ENCODE data around the gene GRID2IP. TPM values are rescaled to one million over a fixed set of nuclear protein-coding genes. Genes with fewer than 3 reads are reported as not detected.

GRID2IP gene
- total RNA-seq, 1 donor from 2014 or later: 1.5 TPM

- Mint-ChIP-seq H3K27ac (no peak overlapping the region), H3K4me3 (peak overlapping the region; percentile 59), H3K9me3 (no peaks in the 10 kb centered on the region), H3K36me3 (no peaks in the 10 kb centered on the region), H3K27me3 (ENCODE audit: low read depth) (peaks cover 92% of the 10 kb centered on the region), H3K4me1 (peaks cover 8% of the 10 kb centered on the region)
- no peak for DNase-seq (ENCODE audit: low spot score in 2 of 2, unreplicated experiment in 2 of 2)
- no peak for TF ChIP-seq CTCF (IDR thresholded peaks at IDR 0.05; ENCODE audit: unreplicated experiment)
Observed at GRCh38 chr7:6530626-6531491, 20.4 kb downstream of the GRID2IP start.

GRCh38 chr7:6529643-6530042, 21.6 kb downstream of the GRID2IP start:
- no peak for TF ChIP-seq CTCF (IDR thresholded peaks at IDR 0.05; ENCODE audit: unreplicated experiment)
- H3K27me3 Mint-ChIP-seq (ENCODE audit: low read depth): peaks cover 86% of the 10 kb centered on the region
- no peak overlapping the region for H3K4me3 Mint-ChIP-seq
- no peaks in the 10 kb centered on the region for H3K36me3 Mint-ChIP-seq
- no peak overlapping the region for H3K27ac Mint-ChIP-seq
- H3K9me3 Mint-ChIP-seq: no peaks in the 10 kb centered on the region
- peaks cover 8% of the 10 kb centered on the region for H3K4me1 Mint-ChIP-seq
- no peak for DNase-seq (ENCODE audit: low spot score in 2 of 2, unreplicated experiment in 2 of 2)

GRCh38 chr7:6528401-6529130, 22.7 kb downstream of the GRID2IP start:
- Mint-ChIP-seq H3K36me3 (no peaks in the 10 kb centered on the region), H3K27me3 (ENCODE audit: low read depth) (peaks cover 86% of the 10 kb centered on the region), H3K9me3 (no peaks in the 10 kb centered on the region), H3K4me3 (no peak overlapping the region), H3K4me1 (peaks cover 8% of the 10 kb centered on the region), H3K27ac (no peak overlapping the region)
- DNase-seq (ENCODE audit: low spot score in 2 of 2, unreplicated experiment in 2 of 2): no peak
- no peak for TF ChIP-seq CTCF (IDR thresholded peaks at IDR 0.05; ENCODE audit: unreplicated experiment)

GRCh38 chr7:6526997-6527378, 24.3 kb downstream of the GRID2IP start:
- no peak overlapping the region for H3K27ac Mint-ChIP-seq
- DNase-seq (ENCODE audit: low spot score in 2 of 2, unreplicated experiment in 2 of 2): no peak
- no peak for TF ChIP-seq CTCF (IDR thresholded peaks at IDR 0.05; ENCODE audit: unreplicated experiment)
- H3K4me1 Mint-ChIP-seq: peaks cover 8% of the 10 kb centered on the region
- no peaks in the 10 kb centered on the region for H3K9me3 Mint-ChIP-seq
- peak overlapping the region; percentile 58 for H3K4me3 Mint-ChIP-seq
- H3K27me3 Mint-ChIP-seq (ENCODE audit: low read depth): peaks cover 80% of the 10 kb centered on the region
- no peaks in the 10 kb centered on the region for H3K36me3 Mint-ChIP-seq

- H3K36me3 Mint-ChIP-seq: no peaks in the 10 kb centered on the region
- H3K27me3 Mint-ChIP-seq (ENCODE audit: low read depth): peaks cover 31% of the 10 kb centered on the region
- no peak for TF ChIP-seq CTCF (IDR thresholded peaks at IDR 0.05; ENCODE audit: unreplicated experiment)
- H3K4me1 Mint-ChIP-seq: peaks cover 2% of the 10 kb centered on the region
- H3K9me3 Mint-ChIP-seq: no peaks in the 10 kb centered on the region
- no peak overlapping the region for H3K27ac Mint-ChIP-seq
- no peak overlapping the region for H3K4me3 Mint-ChIP-seq
- no peak for DNase-seq (ENCODE audit: low spot score in 2 of 2, unreplicated experiment in 2 of 2)
Observed at GRCh38 chr7:6520163-6520981, 30.9 kb downstream of the GRID2IP start.

Data from mesothelial cell of epicardium (in vitro differentiated cells).